WTC11 (cell line): ENCODE measurements around the gene SLCO2A1.

Experiments used
- ATF1 ChIP-seq: sonication (generic); formaldehyde crosslinking; IDR thresholded peaks from 2 replicates; pipeline ENCODE4 v1.8.1; 2023; ENCODE audit warnings: mild to moderate bottlenecking, moderate library complexity, missing genetic modification reagents
- CTCF ChIP-seq: fragments of 200-600 bp; IDR thresholded peaks from 2 replicates; pipeline ENCODE4 v1.8.0; 2022; ENCODE audit warnings: antibody characterized with exemption
- EMX1 ChIP-seq: fragments of 250-450 bp; sonication (Bioruptor Pico); IDR thresholded peaks from 2 replicates; pipeline ENCODE4 v1.8.0; 2021; ENCODE audit warnings: mild to moderate bottlenecking
- FOXJ3 ChIP-seq: sonication (generic); formaldehyde crosslinking; IDR thresholded peaks from 2 replicates; pipeline ENCODE4 v1.9.0; 2021; ENCODE audit warnings: missing genetic modification reagents, mild to moderate bottlenecking, borderline replicate concordance
- FOXP1 ChIP-seq: sonication (generic); formaldehyde crosslinking; IDR thresholded peaks from 2 replicates; pipeline ENCODE4 v1.8.0; 2022; ENCODE audit warnings: missing genetic modification reagents, mild to moderate bottlenecking, moderate library complexity, borderline replicate concordance
- MAX ChIP-seq: sonication (generic); formaldehyde crosslinking; IDR thresholded peaks from 2 replicates; pipeline ENCODE4 v1.8.0; 2022; ENCODE audit warnings: mild to moderate bottlenecking, missing genetic modification reagents
- MXD4 ChIP-seq: fragments of 250-450 bp; sonication (Bioruptor Pico); IDR thresholded peaks from 2 replicates; pipeline ENCODE4 v1.8.0; 2021; ENCODE audit warnings: mild to moderate bottlenecking, moderate library complexity, borderline replicate concordance
- MYBL2 ChIP-seq: sonication (generic); formaldehyde crosslinking; IDR thresholded peaks from 2 replicates; pipeline ENCODE4 v1.8.1; 2023; ENCODE audit warnings: mild to moderate bottlenecking, moderate library complexity, missing genetic modification reagents
- USF1 ChIP-seq: sonication (generic); formaldehyde crosslinking; IDR thresholded peaks from 2 replicates; pipeline ENCODE4 v1.8.0; 2022; ENCODE audit warnings: mild to moderate bottlenecking, missing genetic modification reagents
- USF2 ChIP-seq: sonication (generic); formaldehyde crosslinking; IDR thresholded peaks from 2 replicates; pipeline ENCODE4 v1.8.1; 2023; ENCODE audit warnings: mild to moderate bottlenecking, missing genetic modification reagents, moderate library complexity
- ZNF416 ChIP-seq: fragments of 250-450 bp; sonication (Bioruptor Pico); IDR thresholded peaks from 2 replicates; pipeline ENCODE4 v1.9.0; 2021; ENCODE audit warnings: mild to moderate bottlenecking, inconsistent platforms
- ZNF671 ChIP-seq: fragments of 250-450 bp; sonication (Bioruptor Pico); IDR thresholded peaks from 2 replicates; pipeline ENCODE4 v1.8.0; 2021; ENCODE audit warnings: mild to moderate bottlenecking
- TF ChIP-seq, protein P1 (sequence below): sonication (generic); formaldehyde crosslinking; IDR thresholded peaks from 2 replicates; pipeline ENCODE4 v1.8.1; 2023; ENCODE audit warnings: mild to moderate bottlenecking, missing genetic modification reagents, borderline replicate concordance
- TF ChIP-seq, protein P2 (sequence below): sonication (generic); formaldehyde crosslinking; IDR thresholded peaks from 2 replicates; pipeline ENCODE4 v1.8.1; 2023; ENCODE audit warnings: mild to moderate bottlenecking, moderate library complexity, missing genetic modification reagents

GRCh38 chr3:133890037-133890436 lies 139.7 kb downstream of the SLCO2A1 start:
- TF ChIP-seq, protein P1, sequence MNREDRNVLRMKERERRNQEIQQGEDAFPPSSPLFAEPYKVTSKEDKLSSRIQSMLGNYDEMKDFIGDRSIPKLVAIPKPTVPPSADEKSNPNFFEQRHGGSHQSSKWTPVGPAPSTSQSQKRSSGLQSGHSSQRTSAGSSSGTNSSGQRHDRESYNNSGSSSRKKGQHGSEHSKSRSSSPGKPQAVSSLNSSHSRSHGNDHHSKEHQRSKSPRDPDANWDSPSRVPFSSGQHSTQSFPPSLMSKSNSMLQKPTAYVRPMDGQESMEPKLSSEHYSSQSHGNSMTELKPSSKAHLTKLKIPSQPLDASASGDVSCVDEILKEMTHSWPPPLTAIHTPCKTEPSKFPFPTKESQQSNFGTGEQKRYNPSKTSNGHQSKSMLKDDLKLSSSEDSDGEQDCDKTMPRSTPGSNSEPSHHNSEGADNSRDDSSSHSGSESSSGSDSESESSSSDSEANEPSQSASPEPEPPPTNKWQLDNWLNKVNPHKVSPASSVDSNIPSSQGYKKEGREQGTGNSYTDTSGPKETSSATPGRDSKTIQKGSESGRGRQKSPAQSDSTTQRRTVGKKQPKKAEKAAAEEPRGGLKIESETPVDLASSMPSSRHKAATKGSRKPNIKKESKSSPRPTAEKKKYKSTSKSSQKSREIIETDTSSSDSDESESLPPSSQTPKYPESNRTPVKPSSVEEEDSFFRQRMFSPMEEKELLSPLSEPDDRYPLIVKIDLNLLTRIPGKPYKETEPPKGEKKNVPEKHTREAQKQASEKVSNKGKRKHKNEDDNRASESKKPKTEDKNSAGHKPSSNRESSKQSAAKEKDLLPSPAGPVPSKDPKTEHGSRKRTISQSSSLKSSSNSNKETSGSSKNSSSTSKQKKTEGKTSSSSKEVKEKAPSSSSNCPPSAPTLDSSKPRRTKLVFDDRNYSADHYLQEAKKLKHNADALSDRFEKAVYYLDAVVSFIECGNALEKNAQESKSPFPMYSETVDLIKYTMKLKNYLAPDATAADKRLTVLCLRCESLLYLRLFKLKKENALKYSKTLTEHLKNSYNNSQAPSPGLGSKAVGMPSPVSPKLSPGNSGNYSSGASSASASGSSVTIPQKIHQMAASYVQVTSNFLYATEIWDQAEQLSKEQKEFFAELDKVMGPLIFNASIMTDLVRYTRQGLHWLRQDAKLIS (CRISPR knock-in tag): no peak
- TF ChIP-seq USF1 (CRISPR knock-in tag) (no peak), FOXJ3 (CRISPR knock-in tag) (no peak), CTCF (no peak), MAX (CRISPR knock-in tag) (no peak), ATF1 (no peak), ZNF416 (CRISPR knock-in tag) (no peak), MYBL2 (CRISPR knock-in tag) (no peak), ZNF671 (no peak), USF2 (no peak), FOXP1 (CRISPR knock-in tag) (no peak), MXD4 (CRISPR knock-in tag) (no peak), EMX1 (CRISPR knock-in tag) (no peak)
- TF ChIP-seq, protein P2, sequence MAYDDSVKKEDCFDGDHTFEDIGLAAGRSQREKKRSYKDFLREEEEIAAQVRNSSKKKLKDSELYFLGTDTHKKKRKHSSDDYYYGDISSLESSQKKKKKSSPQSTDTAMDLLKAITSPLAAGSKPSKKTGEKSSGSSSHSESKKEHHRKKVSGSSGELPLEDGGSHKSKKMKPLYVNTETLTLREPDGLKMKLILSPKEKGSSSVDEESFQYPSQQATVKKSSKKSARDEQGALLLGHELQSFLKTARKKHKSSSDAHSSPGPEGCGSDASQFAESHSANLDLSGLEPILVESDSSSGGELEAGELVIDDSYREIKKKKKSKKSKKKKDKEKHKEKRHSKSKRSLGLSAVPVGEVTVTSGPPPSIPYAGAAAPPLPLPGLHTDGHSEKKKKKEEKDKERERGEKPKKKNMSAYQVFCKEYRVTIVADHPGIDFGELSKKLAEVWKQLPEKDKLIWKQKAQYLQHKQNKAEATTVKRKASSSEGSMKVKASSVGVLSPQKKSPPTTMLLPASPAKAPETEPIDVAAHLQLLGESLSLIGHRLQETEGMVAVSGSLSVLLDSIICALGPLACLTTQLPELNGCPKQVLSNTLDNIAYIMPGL (CRISPR knock-in tag): no peak
